Measurements from ENCODE around the gene DPH1.

The DPH1 gene

DNA sequence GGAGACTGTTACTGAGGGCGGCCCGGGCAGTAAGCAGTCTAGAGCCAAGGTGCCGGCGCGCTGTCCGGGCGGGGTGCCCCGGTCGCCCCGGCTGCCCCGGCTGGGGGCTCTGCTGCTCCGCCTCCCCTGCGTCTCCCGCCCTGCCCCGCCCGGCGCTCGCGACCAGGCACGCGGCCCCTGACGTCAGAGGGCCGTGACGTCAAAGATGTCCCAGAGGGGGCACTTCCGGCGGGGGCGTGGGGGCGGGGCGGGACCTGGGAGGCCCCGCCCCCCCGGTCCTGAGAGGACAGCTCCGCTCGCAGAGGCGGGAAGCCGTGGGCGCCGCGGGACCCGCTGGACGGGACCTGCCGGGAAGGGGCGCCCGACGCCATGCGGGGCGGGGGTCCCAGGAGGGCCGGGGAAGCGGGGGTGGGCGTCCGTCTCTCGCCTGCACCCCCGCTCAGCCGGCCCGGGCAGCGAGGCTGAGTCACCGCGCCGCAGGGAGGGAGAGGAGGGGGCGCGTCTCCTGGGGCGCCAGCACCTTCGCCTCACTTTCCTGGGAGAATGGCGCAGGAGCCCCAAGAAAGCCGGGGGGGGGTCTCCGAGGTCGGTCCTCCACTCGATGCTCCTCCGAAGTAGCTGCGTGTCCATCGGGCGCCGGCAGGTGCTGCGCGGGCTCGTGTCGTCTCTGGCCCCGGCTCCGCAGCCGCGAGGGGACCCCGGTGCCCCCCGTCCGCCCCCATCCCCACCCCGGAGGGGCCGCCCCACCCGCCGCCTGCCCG is 20.5 kb downstream of the DPH1 start (continued):
- TF ChIP-seq ZNF596 (tag by site-specific recombination; IDR thresholded peaks at IDR 0.05) (no peak), ZFP37 (tag by site-specific recombination; IDR thresholded peaks at IDR 0.05) (no peak), ZNF138 (tag by site-specific recombination; IDR thresholded peaks at IDR 0.05; ENCODE audit: borderline replicate concordance) (no peak), IKZF3 (tag by site-specific recombination; IDR thresholded peaks at IDR 0.05) (peak; percentile 75), ZIC2 (tag by site-specific recombination; IDR thresholded peaks at IDR 0.05) (peak; percentile 59), ZNF423 (tag by site-specific recombination; IDR thresholded peaks at IDR 0.05) (peak; percentile 58; the same call in 1 of the 2 replicates), KLF8 (tag by site-specific recombination; IDR thresholded peaks at IDR 0.05) (peak; percentile 61; the same call in 1 of the 2 replicates), KLF10 (tag by site-specific recombination; IDR thresholded peaks at IDR 0.05) (peak; percentile 82), ZNF560 (tag by site-specific recombination; IDR thresholded peaks at IDR 0.05; ENCODE audit: borderline replicate concordance) (no peak), SP3 (tag by site-specific recombination; IDR thresholded peaks at IDR 0.05) (peak; percentile 65), ZNF837 (tag by site-specific recombination; IDR thresholded peaks at IDR 0.05) (no peak), ZNF184 (tag by site-specific recombination; IDR thresholded peaks at IDR 0.05) (no peak), ZNF302 (tag by site-specific recombination; IDR thresholded peaks at IDR 0.05; ENCODE audit: low read depth) (no peak), ZEB2 (tag by site-specific recombination; IDR thresholded peaks at IDR 0.05) (0 out of 2 replicates have a peak, but pooled peaks have one; percentile 60), ZFHX2 (tag by site-specific recombination; conservative IDR thresholded peaks at IDR 0.05) (peak; percentile 93), ZBTB21 (tag by site-specific recombination; IDR thresholded peaks at IDR 0.05) (peak; percentile 96), KLF9 (tag by site-specific recombination; IDR thresholded peaks at IDR 0.05; ENCODE audit: low read depth) (peak; percentile 73), ZNF629 (tag by site-specific recombination; IDR thresholded peaks at IDR 0.05) (peak; percentile 99), ZNF416 (tag by site-specific recombination; IDR thresholded peaks at IDR 0.05) (no peak), GLIS1 (tag by site-specific recombination; IDR thresholded peaks at IDR 0.05) (peak; percentile 61), ZBTB8A (tag by site-specific recombination; IDR thresholded peaks at IDR 0.05) (0 out of 2 replicates have a peak, but pooled peaks have one; percentile 36)
- TF ChIP-seq, protein P1, sequence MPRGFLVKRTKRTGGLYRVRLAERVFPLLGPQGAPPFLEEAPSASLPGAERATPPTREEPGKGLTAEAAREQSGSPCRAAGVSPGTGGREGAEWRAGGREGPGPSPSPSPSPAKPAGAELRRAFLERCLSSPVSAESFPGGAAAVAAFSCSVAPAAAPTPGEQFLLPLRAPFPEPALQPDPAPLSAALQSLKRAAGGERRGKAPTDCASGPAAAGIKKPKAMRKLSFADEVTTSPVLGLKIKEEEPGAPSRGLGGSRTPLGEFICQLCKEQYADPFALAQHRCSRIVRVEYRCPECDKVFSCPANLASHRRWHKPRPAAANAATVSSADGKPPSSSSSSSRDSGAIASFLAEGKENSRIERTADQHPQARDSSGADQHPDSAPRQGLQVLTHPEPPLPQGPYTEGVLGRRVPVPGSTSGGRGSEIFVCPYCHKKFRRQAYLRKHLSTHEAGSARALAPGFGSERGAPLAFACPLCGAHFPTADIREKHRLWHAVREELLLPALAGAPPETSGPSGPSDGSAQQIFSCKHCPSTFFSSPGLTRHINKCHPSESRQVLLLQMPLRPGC (tag by site-specific recombination; IDR thresholded peaks at IDR 0.05) = no peak
- TF ChIP-seq, protein P2, sequence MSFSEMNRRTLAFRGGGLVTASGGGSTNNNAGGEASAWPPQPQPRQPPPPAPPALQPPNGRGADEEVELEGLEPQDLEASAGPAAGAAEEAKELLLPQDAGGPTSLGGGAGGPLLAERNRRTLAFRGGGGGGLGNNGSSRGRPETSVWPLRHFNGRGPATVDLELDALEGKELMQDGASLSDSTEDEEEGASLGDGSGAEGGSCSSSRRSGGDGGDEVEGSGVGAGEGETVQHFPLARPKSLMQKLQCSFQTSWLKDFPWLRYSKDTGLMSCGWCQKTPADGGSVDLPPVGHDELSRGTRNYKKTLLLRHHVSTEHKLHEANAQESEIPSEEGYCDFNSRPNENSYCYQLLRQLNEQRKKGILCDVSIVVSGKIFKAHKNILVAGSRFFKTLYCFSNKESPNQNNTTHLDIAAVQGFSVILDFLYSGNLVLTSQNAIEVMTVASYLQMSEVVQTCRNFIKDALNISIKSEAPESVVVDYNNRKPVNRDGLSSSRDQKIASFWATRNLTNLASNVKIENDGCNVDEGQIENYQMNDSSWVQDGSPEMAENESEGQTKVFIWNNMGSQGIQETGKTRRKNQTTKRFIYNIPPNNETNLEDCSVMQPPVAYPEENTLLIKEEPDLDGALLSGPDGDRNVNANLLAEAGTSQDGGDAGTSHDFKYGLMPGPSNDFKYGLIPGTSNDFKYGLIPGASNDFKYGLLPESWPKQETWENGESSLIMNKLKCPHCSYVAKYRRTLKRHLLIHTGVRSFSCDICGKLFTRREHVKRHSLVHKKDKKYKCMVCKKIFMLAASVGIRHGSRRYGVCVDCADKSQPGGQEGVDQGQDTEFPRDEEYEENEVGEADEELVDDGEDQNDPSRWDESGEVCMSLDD (tag by site-specific recombination; IDR thresholded peaks at IDR 0.05) = 0 out of 2 replicates have a peak, but pooled peaks have one; percentile 51
- TF ChIP-seq, protein P3, sequence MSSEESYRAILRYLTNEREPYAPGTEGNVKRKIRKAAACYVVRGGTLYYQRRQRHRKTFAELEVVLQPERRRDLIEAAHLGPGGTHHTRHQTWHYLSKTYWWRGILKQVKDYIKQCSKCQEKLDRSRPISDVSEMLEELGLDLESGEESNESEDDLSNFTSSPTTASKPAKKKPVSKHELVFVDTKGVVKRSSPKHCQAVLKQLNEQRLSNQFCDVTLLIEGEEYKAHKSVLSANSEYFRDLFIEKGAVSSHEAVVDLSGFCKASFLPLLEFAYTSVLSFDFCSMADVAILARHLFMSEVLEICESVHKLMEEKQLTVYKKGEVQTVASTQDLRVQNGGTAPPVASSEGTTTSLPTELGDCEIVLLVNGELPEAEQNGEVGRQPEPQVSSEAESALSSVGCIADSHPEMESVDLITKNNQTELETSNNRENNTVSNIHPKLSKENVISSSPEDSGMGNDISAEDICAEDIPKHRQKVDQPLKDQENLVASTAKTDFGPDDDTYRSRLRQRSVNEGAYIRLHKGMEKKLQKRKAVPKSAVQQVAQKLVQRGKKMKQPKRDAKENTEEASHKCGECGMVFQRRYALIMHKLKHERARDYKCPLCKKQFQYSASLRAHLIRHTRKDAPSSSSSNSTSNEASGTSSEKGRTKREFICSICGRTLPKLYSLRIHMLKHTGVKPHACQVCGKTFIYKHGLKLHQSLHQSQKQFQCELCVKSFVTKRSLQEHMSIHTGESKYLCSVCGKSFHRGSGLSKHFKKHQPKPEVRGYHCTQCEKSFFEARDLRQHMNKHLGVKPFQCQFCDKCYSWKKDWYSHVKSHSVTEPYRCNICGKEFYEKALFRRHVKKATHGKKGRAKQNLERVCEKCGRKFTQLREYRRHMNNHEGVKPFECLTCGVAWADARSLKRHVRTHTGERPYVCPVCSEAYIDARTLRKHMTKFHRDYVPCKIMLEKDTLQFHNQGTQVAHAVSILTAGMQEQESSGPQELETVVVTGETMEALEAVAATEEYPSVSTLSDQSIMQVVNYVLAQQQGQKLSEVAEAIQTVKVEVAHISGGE (tag by site-specific recombination; conservative IDR thresholded peaks at IDR 0.05; ENCODE audit: low read depth) = 0 out of 2 replicates have a peak, but pooled peaks have one; percentile 14
- TF ChIP-seq, protein P4, sequence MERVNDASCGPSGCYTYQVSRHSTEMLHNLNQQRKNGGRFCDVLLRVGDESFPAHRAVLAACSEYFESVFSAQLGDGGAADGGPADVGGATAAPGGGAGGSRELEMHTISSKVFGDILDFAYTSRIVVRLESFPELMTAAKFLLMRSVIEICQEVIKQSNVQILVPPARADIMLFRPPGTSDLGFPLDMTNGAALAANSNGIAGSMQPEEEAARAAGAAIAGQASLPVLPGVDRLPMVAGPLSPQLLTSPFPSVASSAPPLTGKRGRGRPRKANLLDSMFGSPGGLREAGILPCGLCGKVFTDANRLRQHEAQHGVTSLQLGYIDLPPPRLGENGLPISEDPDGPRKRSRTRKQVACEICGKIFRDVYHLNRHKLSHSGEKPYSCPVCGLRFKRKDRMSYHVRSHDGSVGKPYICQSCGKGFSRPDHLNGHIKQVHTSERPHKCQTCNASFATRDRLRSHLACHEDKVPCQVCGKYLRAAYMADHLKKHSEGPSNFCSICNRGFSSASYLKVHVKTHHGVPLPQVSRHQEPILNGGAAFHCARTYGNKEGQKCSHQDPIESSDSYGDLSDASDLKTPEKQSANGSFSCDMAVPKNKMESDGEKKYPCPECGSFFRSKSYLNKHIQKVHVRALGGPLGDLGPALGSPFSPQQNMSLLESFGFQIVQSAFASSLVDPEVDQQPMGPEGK (tag by site-specific recombination; IDR thresholded peaks at IDR 0.05) = peak; percentile 88
- TF ChIP-seq, protein P5, sequence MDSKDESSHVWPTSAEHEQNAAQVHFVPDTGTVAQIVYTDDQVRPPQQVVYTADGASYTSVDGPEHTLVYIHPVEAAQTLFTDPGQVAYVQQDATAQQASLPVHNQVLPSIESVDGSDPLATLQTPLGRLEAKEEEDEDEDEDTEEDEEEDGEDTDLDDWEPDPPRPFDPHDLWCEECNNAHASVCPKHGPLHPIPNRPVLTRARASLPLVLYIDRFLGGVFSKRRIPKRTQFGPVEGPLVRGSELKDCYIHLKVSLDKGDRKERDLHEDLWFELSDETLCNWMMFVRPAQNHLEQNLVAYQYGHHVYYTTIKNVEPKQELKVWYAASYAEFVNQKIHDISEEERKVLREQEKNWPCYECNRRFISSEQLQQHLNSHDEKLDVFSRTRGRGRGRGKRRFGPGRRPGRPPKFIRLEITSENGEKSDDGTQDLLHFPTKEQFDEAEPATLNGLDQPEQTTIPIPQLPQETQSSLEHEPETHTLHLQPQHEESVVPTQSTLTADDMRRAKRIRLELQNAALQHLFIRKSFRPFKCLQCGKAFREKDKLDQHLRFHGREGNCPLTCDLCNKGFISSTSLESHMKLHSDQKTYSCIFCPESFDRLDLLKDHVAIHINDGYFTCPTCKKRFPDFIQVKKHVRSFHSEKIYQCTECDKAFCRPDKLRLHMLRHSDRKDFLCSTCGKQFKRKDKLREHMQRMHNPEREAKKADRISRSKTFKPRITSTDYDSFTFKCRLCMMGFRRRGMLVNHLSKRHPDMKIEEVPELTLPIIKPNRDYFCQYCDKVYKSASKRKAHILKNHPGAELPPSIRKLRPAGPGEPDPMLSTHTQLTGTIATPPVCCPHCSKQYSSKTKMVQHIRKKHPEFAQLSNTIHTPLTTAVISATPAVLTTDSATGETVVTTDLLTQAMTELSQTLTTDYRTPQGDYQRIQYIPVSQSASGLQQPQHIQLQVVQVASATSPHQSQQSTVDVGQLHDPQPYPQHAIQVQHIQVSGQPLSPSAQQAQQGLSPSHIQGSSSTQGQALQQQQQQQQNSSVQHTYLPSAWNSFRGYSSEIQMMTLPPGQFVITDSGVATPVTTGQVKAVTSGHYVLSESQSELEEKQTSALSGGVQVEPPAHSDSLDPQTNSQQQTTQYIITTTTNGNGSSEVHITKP (tag by site-specific recombination; IDR thresholded peaks at IDR 0.05) = no peak

Measured in HEK293 (cell line).